Measurements from ENCODE around the gene FRMD3.
A peak's percentile ranks its signal among the peaks of the same experiment; 100 is the strongest.

Gene FRMD3

DNA sequence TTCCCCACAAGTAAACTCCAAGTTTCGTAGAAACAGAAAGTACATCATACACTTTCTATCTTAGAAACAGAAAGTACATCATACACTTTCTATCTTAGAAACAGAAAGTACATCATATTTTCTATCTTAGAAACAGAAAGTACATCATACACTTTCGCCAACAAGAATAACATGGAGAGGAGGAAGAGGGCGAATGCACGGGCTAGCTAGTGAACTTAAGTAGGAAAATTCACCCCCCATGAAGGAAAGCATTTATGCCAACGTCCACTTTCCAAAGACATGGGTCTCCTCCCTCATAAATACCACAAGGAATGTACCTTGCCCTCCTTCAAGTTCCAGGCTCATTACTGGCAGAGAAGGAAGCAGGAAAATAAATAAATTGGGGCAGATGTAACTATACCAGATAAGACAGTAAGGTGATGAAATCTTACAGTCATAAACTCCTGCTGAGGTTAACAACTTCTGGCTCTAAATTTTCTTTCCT is 64.7 kb downstream of the FRMD3 start:
- no peak for DNase-seq (ENCODE audit: low spot score)

DNA sequence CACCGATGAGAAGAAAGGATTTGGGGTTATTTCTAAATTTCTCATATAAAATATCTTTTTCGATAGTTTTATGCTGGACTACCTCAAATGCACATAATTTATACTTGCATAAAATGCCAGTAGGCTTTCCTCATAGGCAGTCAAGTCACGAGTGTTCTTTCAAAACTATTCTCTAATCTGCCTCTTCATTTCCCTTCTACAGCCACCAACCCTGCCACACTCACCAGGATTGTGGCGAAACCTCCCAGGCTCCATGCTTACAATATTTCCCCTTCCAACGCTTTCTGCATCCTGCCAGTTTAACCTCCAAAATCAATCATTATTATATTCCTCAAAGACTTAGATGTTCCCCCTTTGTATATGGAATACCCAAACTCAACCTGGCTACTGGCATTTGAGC is 65.4 kb downstream of the FRMD3 start:
- no peak for DNase-seq (ENCODE audit: low spot score)

- DNase-seq (ENCODE audit: low spot score): no peak
These were observed 66.0 kb downstream of the FRMD3 start for GRCh38 chr9:83472221-83472665.

DNA sequence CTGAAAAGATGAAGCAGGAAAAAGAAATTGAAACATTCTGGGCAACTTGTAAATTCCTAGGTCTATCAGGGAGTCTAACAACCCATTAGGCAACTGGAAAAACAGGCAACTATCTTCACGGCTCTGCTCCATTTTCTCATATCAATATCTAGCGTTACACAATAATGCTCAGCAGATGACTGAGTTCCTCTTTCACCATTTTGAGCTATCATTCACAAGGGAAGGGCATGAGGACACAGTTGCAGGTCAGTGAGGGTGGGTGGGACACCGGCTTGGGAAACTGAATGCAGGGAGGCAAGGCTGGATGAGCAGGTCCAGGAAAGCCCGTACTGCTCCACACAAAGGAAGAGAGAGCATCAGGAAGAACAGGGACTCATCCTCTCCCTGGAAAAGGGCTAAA is 67.0 kb downstream of the FRMD3 start:
- no peak for DNase-seq (ENCODE audit: low spot score)

GRCh38 chr9:83469722-83470121 is 68.5 kb downstream of the FRMD3 start:
- no peak for DNase-seq (ENCODE audit: low spot score)

DNA sequence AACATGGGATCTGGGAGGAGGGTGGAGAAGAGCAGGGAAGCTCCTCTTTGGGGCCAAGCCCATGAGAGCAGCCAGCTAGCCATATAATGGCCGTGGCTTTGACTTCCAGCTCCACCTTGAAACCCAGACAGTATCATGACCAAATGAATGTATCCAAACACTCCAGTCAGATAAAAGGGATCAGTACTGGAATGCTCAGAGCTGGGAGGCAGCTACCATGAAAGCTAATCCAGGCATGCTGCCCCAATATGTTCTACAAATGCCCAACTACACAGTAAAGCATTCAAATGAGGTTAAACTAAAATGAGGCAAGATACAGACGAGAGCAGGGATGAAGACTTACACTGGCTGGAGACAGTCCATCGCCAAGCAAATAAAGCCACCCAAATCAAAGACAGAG is 69.4 kb downstream of the FRMD3 start:
- DNase-seq (ENCODE audit: low spot score): no peak

GRCh38 chr9:83466877-83467276 is 71.3 kb downstream of the FRMD3 start:
- DNase-seq (ENCODE audit: low spot score): peak; percentile 9

GRCh38 chr9:83466351-83466750 is 71.8 kb downstream of the FRMD3 start:
- DNase-seq (ENCODE audit: low spot score): no peak

DNA sequence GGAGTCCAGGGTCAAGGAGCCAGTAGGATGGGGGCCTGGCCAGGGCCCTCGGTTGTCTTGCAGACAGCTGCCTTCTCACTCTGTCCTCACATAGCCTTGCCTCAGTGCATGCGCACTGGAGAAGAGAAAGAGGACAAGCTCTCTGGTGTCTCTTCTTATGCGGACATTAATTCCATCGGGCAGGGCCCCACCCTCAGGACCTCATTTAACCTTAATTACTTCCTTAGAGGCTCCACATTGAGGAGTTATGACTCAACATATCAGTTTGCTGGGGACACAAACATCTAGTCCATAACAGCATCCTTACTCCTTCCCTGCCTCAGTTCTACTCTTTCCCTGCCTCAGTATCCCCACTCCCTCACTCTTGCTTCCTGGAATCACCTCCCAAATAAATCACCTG is 78.4 kb downstream of the FRMD3 start:
- DNase-seq (ENCODE audit: low spot score): no peak

DNA sequence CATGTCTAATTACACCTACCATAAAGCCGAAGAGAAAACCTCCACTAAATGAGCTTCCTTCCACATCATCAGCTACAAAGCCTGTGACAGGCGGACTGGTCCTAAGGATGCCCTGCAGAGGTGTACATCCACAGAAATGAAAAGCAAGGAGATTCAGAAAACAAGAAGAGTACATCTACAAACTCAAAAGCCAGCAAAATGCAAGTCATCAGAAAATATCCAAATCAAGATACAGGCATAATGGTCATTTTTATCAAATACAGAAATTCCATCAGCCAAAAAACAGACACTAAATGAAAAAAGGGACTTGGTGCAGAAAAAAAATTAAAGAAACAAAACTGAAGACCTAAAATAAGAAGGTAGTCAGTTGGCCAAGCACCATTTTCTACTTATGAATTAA is 79.7 kb downstream of the FRMD3 start:
- no peak for DNase-seq (ENCODE audit: low spot score)

GRCh38 chr9:83457005-83457404 is 81.2 kb downstream of the FRMD3 start:
- DNase-seq (ENCODE audit: low spot score): no peak

GRCh38 chr9:83456226-83456625 is 82.0 kb downstream of the FRMD3 start:
- DNase-seq (ENCODE audit: low spot score): no peak

- DNase-seq (ENCODE audit: low spot score): no peak
These were observed 84.1 kb downstream of the FRMD3 start for GRCh38 chr9:83454076-83454475.

DNA sequence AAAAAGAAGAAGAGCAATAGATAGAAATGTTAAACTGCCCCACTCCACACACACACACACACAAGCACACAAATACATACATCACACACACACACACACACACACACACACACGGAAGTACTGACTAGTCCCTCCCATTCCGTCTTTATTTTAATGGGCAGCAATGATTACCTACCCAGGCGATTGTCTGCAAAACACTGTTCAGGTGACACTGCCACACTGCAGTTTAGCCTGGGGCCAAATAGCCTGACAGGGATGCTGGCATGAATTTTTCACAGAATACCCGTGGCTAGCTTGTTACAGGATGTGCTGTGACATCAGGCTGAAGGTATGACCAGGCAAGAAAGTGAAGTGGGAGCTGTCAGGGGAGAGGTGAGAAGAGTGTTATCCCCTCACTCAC is 86.9 kb downstream of the FRMD3 start:
- no peak for DNase-seq (ENCODE audit: low spot score)

- DNase-seq (ENCODE audit: low spot score): no peak
These were observed 88.2 kb downstream of the FRMD3 start for GRCh38 chr9:83449983-83450382.

DNA sequence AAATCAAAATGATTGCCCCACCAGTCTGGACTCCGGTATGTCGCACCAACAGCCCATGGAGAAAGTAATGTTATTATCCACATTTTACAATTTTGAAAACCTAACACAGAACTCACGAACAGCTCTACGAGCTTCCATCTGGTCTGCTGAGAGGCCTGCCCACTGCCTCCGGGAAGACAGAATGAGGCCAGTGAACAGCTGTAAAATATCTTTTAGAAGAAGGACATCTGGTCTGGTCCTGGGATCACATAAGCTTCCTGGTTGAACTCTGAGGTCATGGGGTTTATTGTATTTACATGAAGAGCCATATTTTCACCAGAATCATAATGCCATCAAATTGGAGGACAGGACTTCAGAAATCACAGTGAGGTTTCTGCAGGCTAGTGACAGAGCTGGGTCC is 89.0 kb downstream of the FRMD3 start:
- no peak for DNase-seq (ENCODE audit: low spot score)

DNA sequence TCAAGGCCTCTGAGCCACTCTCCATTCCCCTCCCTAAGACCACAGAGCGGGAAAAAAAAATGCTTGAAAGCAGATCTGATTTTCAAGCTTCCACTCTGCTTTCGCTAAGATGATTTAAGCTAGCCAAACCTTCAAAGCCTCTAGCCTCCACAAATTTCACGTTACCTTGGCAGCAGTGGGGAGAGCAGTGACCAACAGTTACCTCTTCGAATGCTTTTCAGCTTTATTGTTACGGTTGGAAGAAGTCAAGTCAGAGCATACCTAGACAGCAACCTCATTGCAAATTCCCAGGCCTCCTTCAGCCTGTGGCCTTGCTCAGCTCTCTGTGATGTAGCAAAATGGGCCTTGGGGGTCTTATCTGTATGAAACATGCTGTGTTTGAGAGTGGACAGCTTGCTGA is 89.6 kb downstream of the FRMD3 start:
- no peak for DNase-seq (ENCODE audit: low spot score)

DNA sequence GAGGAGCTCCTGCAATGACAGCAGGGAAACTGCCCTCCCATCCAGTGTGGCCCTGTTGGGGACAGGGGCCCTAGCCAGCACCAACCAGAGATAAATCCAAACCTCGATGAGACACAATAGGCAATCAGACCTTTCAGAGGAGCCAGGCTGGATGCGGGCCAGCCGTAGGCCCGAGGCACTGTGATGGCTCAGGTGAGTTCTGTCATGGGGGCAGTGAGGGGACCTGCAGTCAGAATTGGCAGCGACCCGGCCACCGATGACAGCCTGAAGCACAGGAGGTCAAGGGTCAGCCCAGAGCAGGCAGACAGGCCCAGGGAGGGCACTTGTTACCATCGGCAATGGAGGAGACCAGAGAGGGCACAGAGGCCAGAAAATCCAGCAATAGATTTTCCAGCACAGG is 90.8 kb downstream of the FRMD3 start:
- DNase-seq (ENCODE audit: low spot score): no peak

- DNase-seq (ENCODE audit: low spot score): no peak
These were observed 92.4 kb downstream of the FRMD3 start for GRCh38 chr9:83445703-83446265.

- no peak for DNase-seq (ENCODE audit: low spot score)
These were observed 94.1 kb downstream of the FRMD3 start for GRCh38 chr9:83444110-83444509.

DNA sequence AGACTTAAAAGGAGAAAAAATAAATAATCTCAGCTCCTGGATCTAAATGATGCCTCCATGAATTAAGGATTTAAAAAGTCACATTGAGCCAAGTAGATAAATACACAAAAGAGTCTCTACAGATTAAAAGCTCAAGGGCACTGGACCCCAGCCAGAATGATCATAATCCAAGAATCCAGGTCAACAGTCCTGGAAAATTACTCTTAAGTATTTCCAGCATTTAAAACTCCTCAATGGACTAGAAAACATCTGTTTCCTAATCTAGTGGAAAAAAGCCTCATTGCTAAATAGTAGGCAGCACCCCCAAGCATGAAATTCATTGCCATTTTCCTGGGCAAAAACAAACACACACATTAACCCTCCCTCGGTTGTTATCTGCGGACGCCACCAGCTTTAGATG is 96.8 kb downstream of the FRMD3 start:
- no peak for DNase-seq (ENCODE audit: low spot score)

GRCh38 chr9:83440641-83441040 is 97.6 kb downstream of the FRMD3 start:
- no peak for DNase-seq (ENCODE audit: low spot score)

DNA sequence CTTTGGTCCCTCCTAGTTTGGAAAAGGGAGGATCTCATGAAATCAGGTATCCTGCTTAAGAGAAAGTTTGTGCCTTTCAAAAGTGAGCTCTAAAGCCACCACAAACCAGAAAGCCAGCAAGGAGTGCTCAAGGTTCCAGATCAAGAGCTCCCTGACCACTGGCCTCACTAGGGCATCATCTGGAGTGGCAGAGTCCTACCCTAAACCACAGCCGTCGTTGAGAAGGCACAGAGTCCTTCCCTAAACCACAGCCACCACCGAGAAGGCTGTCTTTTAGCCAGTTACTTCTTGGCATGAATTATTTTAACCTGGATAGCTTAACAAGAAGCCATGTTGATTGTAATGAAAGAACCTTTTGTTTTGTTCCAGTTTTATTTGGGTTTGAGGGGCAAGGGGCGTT is 102.9 kb downstream of the FRMD3 start:
- DNase-seq (ENCODE audit: low spot score): no peak

DNA sequence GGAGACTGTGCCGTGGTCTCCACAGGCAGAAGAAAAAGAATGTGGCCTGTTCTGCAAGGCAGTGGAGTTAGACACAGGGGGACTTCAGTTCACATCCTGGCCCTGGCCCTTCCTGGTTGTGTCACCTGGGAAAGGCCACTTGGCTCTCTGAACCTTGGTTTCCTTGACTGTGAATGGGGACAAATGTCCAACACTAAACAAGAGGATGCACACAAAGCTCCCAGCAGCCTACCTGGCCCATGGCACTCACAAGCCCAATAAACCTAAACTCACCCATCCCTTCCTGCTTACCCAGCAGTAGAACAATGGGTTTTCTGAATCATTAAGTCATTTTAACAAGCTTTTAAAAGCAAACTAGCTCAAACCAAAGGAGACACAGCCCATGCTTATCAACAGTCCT is 103.9 kb downstream of the FRMD3 start:
- DNase-seq (ENCODE audit: low spot score): no peak

GRCh38 chr9:83433846-83434245 is 104.4 kb downstream of the FRMD3 start:
- no peak for DNase-seq (ENCODE audit: low spot score)

Measured in pons (tissue), 1 donor.